T-helper 9 cell (primary cell): ENCODE measurements around the gene RPLP1.
A peak's percentile ranks its signal among the peaks of the same experiment; 100 is the strongest.

Experiments
- DNase-seq: peaks from one replicate; pipeline ENCODE4 v3.0.0-alpha.2; 2020

Gene RPLP1

GRCh38 chr15:69472046-69472445 is 19.4 kb downstream of the RPLP1 start:
- no peak for DNase-seq

GRCh38 chr15:69472562-69472961 is 19.9 kb downstream of the RPLP1 start:
- no peak for DNase-seq

GRCh38 chr15:69474291-69474690 is 21.7 kb downstream of the RPLP1 start:
- DNase-seq, result no peak

- DNase-seq, result no peak
These were observed 22.3 kb downstream of the RPLP1 start for GRCh38 chr15:69474846-69475455.

GRCh38 chr15:69475769-69476358 is 23.2 kb downstream of the RPLP1 start:
- peak; percentile 77 for DNase-seq

- DNase-seq, result no peak
These were observed 24.3 kb downstream of the RPLP1 start for GRCh38 chr15:69476704-69477473.

GRCh38 chr15:69478259-69478781 is 25.7 kb downstream of the RPLP1 start:
- DNase-seq, result peak; percentile 47

- DNase-seq, result no peak
These were observed 26.5 kb downstream of the RPLP1 start for GRCh38 chr15:69479081-69479480.

GRCh38 chr15:69479971-69480370 is 27.4 kb downstream of the RPLP1 start:
- no peak for DNase-seq

- no peak for DNase-seq
These were observed 28.3 kb downstream of the RPLP1 start for GRCh38 chr15:69480932-69481331.

- no peak for DNase-seq
These were observed 30.2 kb downstream of the RPLP1 start for GRCh38 chr15:69482686-69483256.

GRCh38 chr15:69484837-69485236 is 32.2 kb downstream of the RPLP1 start:
- DNase-seq, result no peak

GRCh38 chr15:69486481-69487110 is 34.0 kb downstream of the RPLP1 start:
- DNase-seq, result no peak

- DNase-seq, result no peak
These were observed 36.5 kb downstream of the RPLP1 start for GRCh38 chr15:69489073-69489571.

- no peak for DNase-seq
These were observed 37.9 kb downstream of the RPLP1 start for GRCh38 chr15:69490356-69491037.

- DNase-seq, result no peak
These were observed 38.5 kb downstream of the RPLP1 start for GRCh38 chr15:69491038-69491505.

GRCh38 chr15:69493406-69493805 is 40.8 kb downstream of the RPLP1 start:
- DNase-seq, result no peak

GRCh38 chr15:69496001-69496400 is 43.4 kb downstream of the RPLP1 start:
- no peak for DNase-seq

- DNase-seq, result no peak
These were observed 44.5 kb downstream of the RPLP1 start for GRCh38 chr15:69497076-69497475.

- no peak for DNase-seq
These were observed 45.0 kb downstream of the RPLP1 start for GRCh38 chr15:69497667-69498066.

GRCh38 chr15:69498282-69498681 is 45.7 kb downstream of the RPLP1 start:
- DNase-seq, result no peak

GRCh38 chr15:69498987-69499386 is 46.4 kb downstream of the RPLP1 start:
- DNase-seq, result no peak
